ACC112 (cell line): ENCODE results near the gene ATXN10.
"Not testable (repeated sequence)": the region's sequence is repeated elsewhere in the genome, so short reads cannot be mapped to it uniquely, and the experiment has no call there.

ENCODE experiments used
- H2AFZ ChIP-seq: fragments of 200-600 bp; sonication (generic); one replicate; pipeline ENCODE4 v1.6.0; 2017; ENCODE audit warnings: antibody characterized with exemption, low read length; ENCODE audit not compliant: unreplicated experiment
- H3K27ac ChIP-seq: fragments of 200-600 bp; sonication (generic); 2 replicates; pipeline ENCODE4 v1.5.1; 2014; ENCODE audit warnings: low read depth, mild to moderate bottlenecking, antibody characterized with exemption, low read length, moderate library complexity
- H3K27me3 ChIP-seq: fragments of 200-600 bp; sonication (generic); 2 replicates; pipeline ENCODE4 v1.6.1; 2014; ENCODE audit warnings: mild to moderate bottlenecking, antibody characterized with exemption, low read length, moderate library complexity, mixed read lengths; ENCODE audit not compliant: insufficient read depth
- H3K36me3 ChIP-seq: fragments of 200-600 bp; sonication (generic); 2 replicates; pipeline ENCODE4 v1.6.1; 2016; ENCODE audit warnings: mild to moderate bottlenecking, antibody characterized with exemption, low read length, moderate library complexity, mixed read lengths; ENCODE audit not compliant: insufficient read depth
- H3K4me1 ChIP-seq: fragments of 200-600 bp; sonication (generic); one replicate; pipeline ENCODE4 v1.6.1; 2016; ENCODE audit warnings: low read length, mixed read lengths; ENCODE audit not compliant: insufficient read depth, unreplicated experiment, control insufficient read depth
- H3K4me3 ChIP-seq: fragments of 200-600 bp; sonication (generic); 2 replicates; pipeline ENCODE4 v1.5.1; 2014; ENCODE audit warnings: mild to moderate bottlenecking, low read depth, low read length
- H3K79me2 ChIP-seq: fragments of 200-600 bp; sonication (generic); one replicate; pipeline ENCODE4 v1.6.0; 2016; ENCODE audit warnings: low read length; ENCODE audit not compliant: control insufficient read depth, unreplicated experiment, insufficient read depth

The ATXN10 gene

GRCh38 chr22:45682064-45682463, 10.4 kb downstream of the ATXN10 start:
- H3K27me3 ChIP-seq: no peaks in the 10 kb centered on the region
- H3K4me3 ChIP-seq: no peak overlapping the region
- H3K36me3 ChIP-seq: no peaks in the 10 kb centered on the region
- no peak overlapping the region for H3K27ac ChIP-seq
- H2AFZ ChIP-seq: no peak overlapping the region
- H3K4me1 ChIP-seq: peaks cover 76% of the 10 kb centered on the region
- peaks cover 91% of the 10 kb centered on the region for H3K79me2 ChIP-seq

DNA sequence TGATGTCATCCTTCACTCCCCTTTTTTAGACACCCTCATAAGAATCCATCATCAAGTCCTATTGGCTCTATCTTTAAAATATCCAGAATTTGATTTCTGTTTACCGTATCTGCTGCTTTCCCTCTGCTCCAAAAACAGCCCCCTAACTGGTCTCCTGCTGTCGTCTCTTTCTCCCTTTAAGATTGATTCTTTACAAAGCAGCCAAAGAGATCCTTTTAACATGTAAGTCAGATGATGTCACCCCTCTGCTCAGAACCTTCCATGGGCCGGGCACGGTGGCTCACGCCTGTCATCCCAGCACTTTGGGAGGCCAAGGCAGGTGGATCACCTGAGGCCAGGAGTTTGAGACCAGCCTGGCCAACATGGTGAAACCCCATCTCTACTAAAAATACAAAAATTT, 11.1 kb downstream of the ATXN10 start:
- H3K27ac ChIP-seq, H3K36me3 ChIP-seq, H3K27me3 ChIP-seq, H2AFZ ChIP-seq, H3K4me3 ChIP-seq: not testable (repeated sequence)
- Histone ChIP-seq H3K4me1 (peaks cover 78% of the 10 kb centered on the region), H3K79me2 (peaks cover 91% of the 10 kb centered on the region)

DNA sequence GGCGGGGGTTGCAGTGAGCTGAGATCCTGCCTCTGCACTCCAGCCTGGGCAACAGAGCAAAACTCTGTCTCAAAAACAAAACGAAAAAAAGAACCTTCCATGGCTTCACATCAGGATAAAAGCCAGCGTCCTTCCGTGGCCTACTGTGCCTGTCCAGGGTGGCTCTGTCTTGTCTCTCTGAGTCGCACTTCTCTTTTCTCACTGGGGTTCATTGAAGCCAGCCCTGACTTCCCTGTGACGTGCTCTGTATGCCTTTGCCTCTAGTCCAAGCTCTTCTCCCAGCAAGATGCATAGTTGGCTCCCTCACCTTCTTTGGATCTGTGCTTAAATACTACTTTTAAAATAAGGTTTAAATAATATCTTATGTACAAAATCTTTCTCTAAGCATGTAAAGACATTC, 11.6 kb downstream of the ATXN10 start:
- no peak overlapping the region for H3K4me3 ChIP-seq
- H3K4me1 ChIP-seq: peaks cover 82% of the 10 kb centered on the region
- H3K27me3 ChIP-seq: no peaks in the 10 kb centered on the region
- H3K27ac ChIP-seq: no peak overlapping the region
- H3K36me3 ChIP-seq: no peaks in the 10 kb centered on the region
- H3K79me2 ChIP-seq: peaks cover 87% of the 10 kb centered on the region
- H2AFZ ChIP-seq: no peak overlapping the region

DNA sequence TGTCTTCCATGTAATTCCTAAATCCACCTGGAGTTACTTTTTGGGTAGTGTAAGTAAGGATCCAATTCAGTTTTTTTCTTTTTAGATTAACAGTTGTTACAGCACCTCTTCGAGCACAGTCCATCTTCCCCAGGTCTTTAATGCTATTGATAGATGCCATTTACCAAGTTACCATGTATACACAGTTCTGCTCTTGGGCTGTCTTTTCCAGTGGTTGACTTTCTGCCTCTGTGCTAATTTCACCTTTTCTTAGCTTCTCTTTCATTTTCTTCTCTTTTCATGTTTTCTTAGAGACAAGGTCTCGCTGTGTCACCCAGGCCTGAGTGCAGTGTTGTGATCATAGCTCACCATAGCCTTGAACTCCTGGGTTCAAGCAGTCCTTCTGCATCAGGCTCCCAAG, 12.0 kb downstream of the ATXN10 start:
- no peak overlapping the region; the same call in 1 of the 2 replicates for H3K4me3 ChIP-seq
- H3K27me3 ChIP-seq: no peaks in the 10 kb centered on the region
- H2AFZ ChIP-seq: no peak overlapping the region
- H3K79me2 ChIP-seq: peaks cover 83% of the 10 kb centered on the region
- H3K36me3 ChIP-seq: no peaks in the 10 kb centered on the region
- peaks cover 86% of the 10 kb centered on the region for H3K4me1 ChIP-seq
- no peak overlapping the region for H3K27ac ChIP-seq

DNA sequence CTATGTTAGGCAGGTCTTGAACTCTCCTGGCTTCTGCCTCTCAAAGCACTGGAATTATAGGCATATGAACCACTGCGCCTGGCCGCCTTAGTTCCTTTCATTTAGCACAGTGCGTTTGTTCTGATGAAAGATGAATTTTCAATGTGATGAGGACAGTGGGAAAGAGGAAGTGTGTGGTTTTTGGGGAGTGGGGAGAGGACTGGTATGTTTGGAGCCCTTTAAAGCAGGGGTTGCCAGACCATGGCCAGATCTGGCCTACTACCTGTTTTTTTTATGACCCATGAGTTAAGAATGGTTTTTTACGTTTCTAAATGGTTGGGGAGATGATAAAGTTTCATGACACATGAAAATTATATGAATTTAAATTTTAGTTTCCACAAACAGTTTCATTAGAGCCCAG, 12.5 kb downstream of the ATXN10 start:
- Histone ChIP-seq H3K27me3 (no peaks in the 10 kb centered on the region), H3K27ac (no peak overlapping the region), H3K4me3 (no peak overlapping the region; the same call in 1 of the 2 replicates), H3K4me1 (peaks cover 88% of the 10 kb centered on the region), H3K79me2 (peaks cover 83% of the 10 kb centered on the region), H2AFZ (no peak overlapping the region), H3K36me3 (no peaks in the 10 kb centered on the region)

- Histone ChIP-seq H3K36me3 (no peaks in the 10 kb centered on the region), H3K4me3 (no peak overlapping the region), H2AFZ (no peak overlapping the region), H3K27ac (no peak overlapping the region), H3K27me3 (no peaks in the 10 kb centered on the region), H3K4me1 (peaks cover 84% of the 10 kb centered on the region), H3K79me2 (peaks cover 84% of the 10 kb centered on the region)
Measured at GRCh38 chr22:45684752-45685574, 13.3 kb downstream of the ATXN10 start.

GRCh38 chr22:45686004-45686403, 14.4 kb downstream of the ATXN10 start:
- H3K4me1 ChIP-seq: peaks cover 73% of the 10 kb centered on the region
- no peaks in the 10 kb centered on the region for H3K27me3 ChIP-seq
- 0 out of 2 replicates have a peak, but pooled peaks cover 2% of the 10 kb centered on the region for H3K36me3 ChIP-seq
- peaks cover 84% of the 10 kb centered on the region for H3K79me2 ChIP-seq
- peak overlapping the region; percentile 29; the same call in 1 of the 2 replicates for H3K27ac ChIP-seq
- no peak overlapping the region for H2AFZ ChIP-seq
- no peak overlapping the region for H3K4me3 ChIP-seq

DNA sequence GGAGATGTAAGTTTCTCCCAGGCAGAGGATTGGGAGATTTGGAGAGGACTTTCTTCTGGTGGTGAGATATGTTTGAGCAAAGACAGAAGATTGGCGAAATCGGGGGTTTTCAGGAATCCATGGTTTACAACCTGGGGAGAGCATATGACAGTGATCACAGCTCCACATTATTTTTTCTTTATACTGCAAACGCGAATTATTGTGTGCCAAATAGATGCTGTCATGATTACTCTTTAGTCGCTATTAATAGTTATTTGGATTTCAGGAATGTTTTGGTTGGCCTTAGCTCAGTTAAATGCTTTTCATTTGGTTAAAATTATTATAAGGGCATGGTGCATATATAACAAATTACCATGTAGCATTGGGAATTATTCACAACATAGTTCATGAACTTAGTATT, 15.2 kb downstream of the ATXN10 start:
- Histone ChIP-seq H3K79me2 (peaks cover 82% of the 10 kb centered on the region), H3K27me3 (no peaks in the 10 kb centered on the region), H3K4me1 (peaks cover 65% of the 10 kb centered on the region), H3K36me3 (0 out of 2 replicates have a peak, but pooled peaks cover 3% of the 10 kb centered on the region), H3K4me3 (no peak overlapping the region), H3K27ac (0 out of 2 replicates have a peak overlapping the region, but pooled peaks have one; percentile 19), H2AFZ (no peak overlapping the region)

- H3K4me1 ChIP-seq: peaks cover 70% of the 10 kb centered on the region
- H3K27ac ChIP-seq: peak overlapping the region; percentile 72
- H3K27me3 ChIP-seq: no peaks in the 10 kb centered on the region
- peaks cover 4% of the 10 kb centered on the region; the same call in 1 of the 2 replicates for H3K36me3 ChIP-seq
- no peak overlapping the region for H2AFZ ChIP-seq
- H3K4me3 ChIP-seq: peak overlapping the region; percentile 25; the same call in 1 of the 2 replicates
- peaks cover 69% of the 10 kb centered on the region for H3K79me2 ChIP-seq
Measured at GRCh38 chr22:45688600-45689080, 17.0 kb downstream of the ATXN10 start.

DNA sequence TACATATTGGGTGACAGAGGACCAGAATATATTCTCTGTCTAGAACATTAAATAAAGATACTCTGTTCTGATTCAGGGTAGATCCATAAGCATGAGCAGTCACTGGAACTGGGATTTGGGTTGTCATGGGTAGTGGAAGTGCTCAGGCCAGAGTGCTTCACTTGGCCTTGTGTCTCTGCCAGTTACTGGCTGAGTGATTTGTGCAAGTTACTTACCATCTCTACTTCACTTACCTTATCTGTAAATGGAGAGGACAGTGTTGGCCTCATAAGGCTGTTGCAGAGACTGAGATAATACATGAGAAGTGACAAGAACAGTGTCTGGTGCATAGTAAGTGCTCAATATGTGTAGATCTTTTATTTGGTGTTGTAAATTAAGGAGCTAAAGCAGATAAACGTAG, 17.6 kb downstream of the ATXN10 start:
- no peak overlapping the region for H2AFZ ChIP-seq
- H3K4me1 ChIP-seq: peaks cover 65% of the 10 kb centered on the region
- H3K36me3 ChIP-seq: peaks cover 8% of the 10 kb centered on the region; the same call in 1 of the 2 replicates
- peaks cover 65% of the 10 kb centered on the region for H3K79me2 ChIP-seq
- peak overlapping the region; percentile 25; the same call in 1 of the 2 replicates for H3K4me3 ChIP-seq
- H3K27ac ChIP-seq: peak overlapping the region; percentile 72
- no peaks in the 10 kb centered on the region for H3K27me3 ChIP-seq

DNA sequence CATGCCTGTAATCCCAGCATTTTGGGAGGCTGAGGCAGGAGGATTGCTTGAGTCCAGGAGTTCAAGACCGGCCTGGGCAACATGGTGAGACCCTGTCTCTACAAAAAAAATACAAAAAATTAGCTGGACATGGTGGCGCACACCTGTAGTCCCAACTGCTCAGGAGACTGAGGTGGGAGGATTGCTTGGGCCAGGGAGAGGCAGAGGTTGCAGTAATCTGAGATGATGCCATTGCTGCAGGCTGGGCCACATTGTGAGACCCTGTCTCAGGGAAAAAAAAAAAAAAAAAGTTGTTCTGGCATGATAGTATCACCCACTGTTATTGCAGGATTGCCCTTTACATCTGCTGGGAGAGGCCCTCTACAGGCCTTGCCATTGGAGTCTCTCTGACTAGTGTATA, 18.4 kb downstream of the ATXN10 start:
- Histone ChIP-seq H3K27me3 (no peaks in the 10 kb centered on the region), H3K36me3 (peaks cover 8% of the 10 kb centered on the region; the same call in 1 of the 2 replicates), H3K27ac (no peak overlapping the region), H3K79me2 (peaks cover 57% of the 10 kb centered on the region), H3K4me3 (no peak overlapping the region), H2AFZ (no peak overlapping the region), H3K4me1 (peaks cover 57% of the 10 kb centered on the region)
